Mesothelial cell of epicardium (in vitro differentiated cells): ENCODE results near the gene CMTM2. TPM values are rescaled to one million over a fixed set of nuclear protein-coding genes. Genes with fewer than 3 reads are reported as not detected.

Source experiments
- DNase-seq, 2 experiments: peaks; one replicate each; pipeline ENCODE4 v3.0.0; 2021; ENCODE audit warnings: low spot score in 2 of 2; ENCODE audit not compliant: unreplicated experiment in 2 of 2
- H3K27ac Mint-ChIP-seq: 2 replicates; pipeline ENCODE4 v1.8.0; 2021; ENCODE audit warnings: mixed read lengths
- H3K27me3 Mint-ChIP-seq: 2 replicates; pipeline ENCODE4 v1.8.0; 2021; ENCODE audit warnings: low read depth, mixed read lengths
- H3K36me3 Mint-ChIP-seq: 2 replicates; pipeline ENCODE4 v1.8.0; 2021; ENCODE audit warnings: mixed read lengths
- H3K4me1 Mint-ChIP-seq: 2 replicates; pipeline ENCODE4 v1.8.0; 2021; ENCODE audit warnings: mixed read lengths
- H3K4me3 Mint-ChIP-seq: 2 replicates; pipeline ENCODE4 v1.8.0; 2021; ENCODE audit warnings: mild to moderate bottlenecking, moderate library complexity, mixed read lengths
- H3K9me3 Mint-ChIP-seq: 2 replicates; pipeline ENCODE4 v1.8.0; 2021; ENCODE audit warnings: mixed read lengths
- total RNA-seq: library from RNA; stranded (reverse); gene quantifications from 3 replicates; pipeline ENCODE4 v1.2.1, GENCODE V29; 2021
- TF ChIP-seq, protein P1 (sequence below): fragments of 200-600 bp; sonication (generic); IDR thresholded peaks from one replicate; pipeline ENCODE4 v1.5.0; 2021; ENCODE audit warnings: antibody characterized with exemption; ENCODE audit not compliant: unreplicated experiment

CMTM2 gene
- total RNA-seq, 1 donor from 2014 or later, result 0.51 TPM

DNA sequence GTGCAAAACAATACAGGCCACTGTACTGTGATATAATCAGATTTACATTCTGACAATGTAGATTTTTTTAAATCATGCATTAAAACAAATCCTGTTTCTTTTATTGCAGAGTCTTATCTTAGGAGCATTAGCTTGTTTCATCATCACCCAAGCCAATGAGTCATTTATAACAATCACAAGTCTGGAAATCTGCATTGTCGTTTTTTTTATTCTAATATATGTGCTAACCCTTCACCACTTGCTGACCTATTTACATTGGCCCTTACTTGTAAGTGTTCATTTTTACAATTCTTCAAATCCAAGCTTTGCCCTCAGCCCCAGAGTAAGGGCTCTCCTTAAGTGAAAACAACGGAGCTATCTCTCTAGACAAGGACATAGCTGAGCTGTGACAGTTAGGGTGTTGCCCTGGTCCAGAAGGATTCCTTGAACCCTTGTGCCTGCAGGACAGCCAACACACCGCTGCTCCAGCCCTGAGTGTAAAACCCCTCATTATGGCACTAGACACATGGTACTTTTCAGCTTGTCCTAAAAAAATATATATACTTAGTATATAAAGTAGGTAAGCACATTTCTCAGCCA, 9.3 kb upstream of the CMTM2 start:
- Mint-ChIP-seq H3K4me1 (peaks cover 5% of the 10 kb centered on the region), H3K9me3 (no peaks in the 10 kb centered on the region), H3K27ac (no peak overlapping the region), H3K4me3 (no peak overlapping the region), H3K27me3 (no peaks in the 10 kb centered on the region), H3K36me3 (peaks cover 11% of the 10 kb centered on the region)
- no peak for DNase-seq
- TF ChIP-seq, protein P1, sequence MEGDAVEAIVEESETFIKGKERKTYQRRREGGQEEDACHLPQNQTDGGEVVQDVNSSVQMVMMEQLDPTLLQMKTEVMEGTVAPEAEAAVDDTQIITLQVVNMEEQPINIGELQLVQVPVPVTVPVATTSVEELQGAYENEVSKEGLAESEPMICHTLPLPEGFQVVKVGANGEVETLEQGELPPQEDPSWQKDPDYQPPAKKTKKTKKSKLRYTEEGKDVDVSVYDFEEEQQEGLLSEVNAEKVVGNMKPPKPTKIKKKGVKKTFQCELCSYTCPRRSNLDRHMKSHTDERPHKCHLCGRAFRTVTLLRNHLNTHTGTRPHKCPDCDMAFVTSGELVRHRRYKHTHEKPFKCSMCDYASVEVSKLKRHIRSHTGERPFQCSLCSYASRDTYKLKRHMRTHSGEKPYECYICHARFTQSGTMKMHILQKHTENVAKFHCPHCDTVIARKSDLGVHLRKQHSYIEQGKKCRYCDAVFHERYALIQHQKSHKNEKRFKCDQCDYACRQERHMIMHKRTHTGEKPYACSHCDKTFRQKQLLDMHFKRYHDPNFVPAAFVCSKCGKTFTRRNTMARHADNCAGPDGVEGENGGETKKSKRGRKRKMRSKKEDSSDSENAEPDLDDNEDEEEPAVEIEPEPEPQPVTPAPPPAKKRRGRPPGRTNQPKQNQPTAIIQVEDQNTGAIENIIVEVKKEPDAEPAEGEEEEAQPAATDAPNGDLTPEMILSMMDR, result no peak

DNA sequence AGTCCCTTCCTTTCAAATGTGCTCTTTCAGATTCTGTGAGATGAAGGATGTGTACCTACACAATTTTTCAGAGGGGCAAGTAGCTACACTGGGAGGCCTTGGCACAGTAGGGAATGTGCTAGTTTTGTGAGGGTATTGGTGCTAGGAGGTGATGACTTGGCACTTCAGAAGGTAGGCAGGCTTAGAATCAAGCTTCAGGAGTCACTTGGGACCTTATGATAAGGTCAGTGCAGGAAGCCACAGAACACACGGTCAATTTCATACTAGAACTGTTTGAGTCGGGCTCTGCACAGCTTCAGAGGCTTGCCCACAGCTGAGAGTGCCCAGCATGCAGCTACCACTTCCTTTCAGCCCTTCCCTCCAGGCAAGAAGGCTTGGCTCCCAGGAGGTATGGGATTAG, 6.9 kb upstream of the CMTM2 start:
- Mint-ChIP-seq H3K27ac (no peak overlapping the region), H3K4me3 (no peak overlapping the region)

GRCh38 chr16:66574081-66574480, 5.2 kb upstream of the CMTM2 start:
- Mint-ChIP-seq H3K27ac (no peak overlapping the region), H3K9me3 (no peaks in the 10 kb centered on the region), H3K4me1 (peaks cover 5% of the 10 kb centered on the region), H3K27me3 (no peaks in the 10 kb centered on the region), H3K36me3 (no peaks in the 10 kb centered on the region), H3K4me3 (no peak overlapping the region)
- TF ChIP-seq, protein P1, result no peak
- DNase-seq, result no peak

More for the DNA sequence above, 6.9 kb upstream of the CMTM2 start:
- Mint-ChIP-seq H3K9me3 (no peaks in the 10 kb centered on the region), H3K4me1 (peaks cover 5% of the 10 kb centered on the region), H3K27me3 (no peaks in the 10 kb centered on the region), H3K36me3 (peaks cover 3% of the 10 kb centered on the region)
- DNase-seq, result no peak
- TF ChIP-seq, protein P1, result no peak

- Mint-ChIP-seq H3K27me3 (no peaks in the 10 kb centered on the region), H3K27ac (no peak overlapping the region), H3K36me3 (no peaks in the 10 kb centered on the region), H3K4me3 (no peak overlapping the region), H3K9me3 (no peaks in the 10 kb centered on the region), H3K4me1 (peaks cover 5% of the 10 kb centered on the region)
- DNase-seq, result no peak
- TF ChIP-seq, protein P1, result no peak
Observed at GRCh38 chr16:66574531-66574930, 4.7 kb upstream of the CMTM2 start.

- Mint-ChIP-seq H3K27me3 (no peaks in the 10 kb centered on the region), H3K4me3 (no peak overlapping the region), H3K27ac (no peak overlapping the region), H3K9me3 (no peaks in the 10 kb centered on the region), H3K4me1 (peaks cover 5% of the 10 kb centered on the region), H3K36me3 (no peaks in the 10 kb centered on the region)
- TF ChIP-seq, protein P1, result no peak
- DNase-seq, result no peak
Observed at GRCh38 chr16:66575060-66575459, 4.2 kb upstream of the CMTM2 start.

DNA sequence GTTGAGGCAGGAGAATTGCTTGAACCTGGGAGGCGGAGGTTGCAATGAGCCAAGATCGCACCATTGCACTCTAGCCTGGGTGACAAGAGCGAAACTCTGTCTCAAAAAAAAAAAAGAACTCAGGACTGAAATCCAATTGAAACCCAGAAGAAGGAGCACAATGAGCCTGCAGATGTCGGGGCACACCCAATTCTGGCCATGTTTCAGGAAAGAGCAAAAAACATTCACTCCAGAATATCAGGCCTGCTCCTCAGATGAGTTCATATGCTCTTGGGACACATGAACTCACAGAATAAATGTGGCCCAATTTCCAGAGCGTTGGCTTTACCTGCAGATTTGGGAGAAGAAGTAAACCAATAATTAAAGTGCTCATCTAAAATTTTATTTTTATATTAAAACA, 3.0 kb upstream of the CMTM2 start:
- Mint-ChIP-seq H3K4me3 (no peak overlapping the region), H3K27me3 (no peaks in the 10 kb centered on the region), H3K27ac (no peak overlapping the region), H3K4me1 (peaks cover 16% of the 10 kb centered on the region), H3K36me3 (no peaks in the 10 kb centered on the region), H3K9me3 (no peaks in the 10 kb centered on the region)
- TF ChIP-seq, protein P1, result no peak
- no peak for DNase-seq
